ENCODE results near the gene TTF1. TPM values are rescaled to one million over a fixed set of nuclear protein-coding genes. Genes with fewer than 3 reads are reported as not detected.
A peak's percentile ranks its signal among the peaks of the same experiment; 100 is the strongest.

Gene TTF1
- total RNA-seq, 1 donor from 2014 or later = 28.6 TPM

GRCh38 chr9:132424857-132425674, 18.4 kb upstream of the TTF1 start:
- H3K4me1 Mint-ChIP-seq = peaks cover 64% of the 10 kb centered on the region
- no peaks in the 10 kb centered on the region for H3K79me2 ChIP-seq (ENCODE audit: low read depth)
- H3K4me1 ChIP-seq = peaks cover 52% of the 10 kb centered on the region
- no peak overlapping the region for H2AFZ ChIP-seq (replicated peaks)
- TF ChIP-seq EZH2 (IDR thresholded peaks at IDR 0.05) (no peak), EZH2phosphoT487 (IDR thresholded peaks at IDR 0.05) (peak; percentile 100), CTCF (IDR thresholded peaks at IDR 0.05) (no peak)
- H3K9ac ChIP-seq = no peak overlapping the region
- peak overlapping the region; percentile 90 for H3K27ac Mint-ChIP-seq
- H3K9me3 ChIP-seq (ENCODE audit: low read depth) = no peaks in the 10 kb centered on the region
- H3F3A ChIP-seq (ENCODE audit: low read depth) = peaks cover 41% of the 10 kb centered on the region
- H3K36me3 Mint-ChIP-seq = no peaks in the 10 kb centered on the region
- peaks cover 72% of the 10 kb centered on the region for H3K27me3 ChIP-seq
- DNase-seq (ENCODE audit: low spot score) = peak; percentile 96
- H3K4me3 ChIP-seq = peak overlapping the region; percentile 34
- H3K27ac ChIP-seq = peak overlapping the region; percentile 80
- peak overlapping the region; percentile 55 for H3K4me3 Mint-ChIP-seq
- H3K27me3 Mint-ChIP-seq (ENCODE audit: insufficient read depth, low read depth) = peaks cover 16% of the 10 kb centered on the region
- no peaks in the 10 kb centered on the region for H3K36me3 ChIP-seq
- no peaks in the 10 kb centered on the region for H3K9me3 Mint-ChIP-seq
- peaks cover 3% of the 10 kb centered on the region for H4K20me1 ChIP-seq (ENCODE audit: low read depth)
- peak overlapping the region; percentile 77 for H3K4me2 ChIP-seq

GRCh38 chr9:132423503-132423902, 16.9 kb upstream of the TTF1 start:
- no peak for DNase-seq (ENCODE audit: low spot score)
- Histone ChIP-seq H3F3A (ENCODE audit: low read depth) (peaks cover 48% of the 10 kb centered on the region), H3K9me3 (ENCODE audit: low read depth) (no peaks in the 10 kb centered on the region), H3K4me2 (no peak overlapping the region), H3K79me2 (ENCODE audit: low read depth) (no peaks in the 10 kb centered on the region), H3K27ac (no peak overlapping the region), H4K20me1 (ENCODE audit: low read depth) (peaks cover 3% of the 10 kb centered on the region), H3K36me3 (no peaks in the 10 kb centered on the region), H3K4me3 (no peak overlapping the region), H3K4me1 (peaks cover 60% of the 10 kb centered on the region), H3K9ac (no peak overlapping the region), H3K27me3 (peaks cover 67% of the 10 kb centered on the region), H2AFZ (replicated peaks) (no peak overlapping the region)
- no peaks in the 10 kb centered on the region for H3K36me3 Mint-ChIP-seq
- H3K27ac Mint-ChIP-seq = peak overlapping the region; percentile 63
- no peaks in the 10 kb centered on the region for H3K9me3 Mint-ChIP-seq
- H3K4me1 Mint-ChIP-seq = peaks cover 72% of the 10 kb centered on the region
- TF ChIP-seq EZH2phosphoT487 (IDR thresholded peaks at IDR 0.05) (no peak), CTCF (IDR thresholded peaks at IDR 0.05) (no peak), EZH2 (IDR thresholded peaks at IDR 0.05) (no peak)
- H3K4me3 Mint-ChIP-seq = no peak overlapping the region
- H3K27me3 Mint-ChIP-seq (ENCODE audit: insufficient read depth, low read depth) = peaks cover 21% of the 10 kb centered on the region

GRCh38 chr9:132422574-132422973, 15.9 kb upstream of the TTF1 start:
- Histone ChIP-seq H3K9me3 (ENCODE audit: low read depth) (no peaks in the 10 kb centered on the region), H3K79me2 (ENCODE audit: low read depth) (no peaks in the 10 kb centered on the region), H3K27me3 (peaks cover 61% of the 10 kb centered on the region), H3K27ac (no peak overlapping the region), H3K9ac (no peak overlapping the region), H3K4me2 (no peak overlapping the region), H3K36me3 (no peaks in the 10 kb centered on the region), H2AFZ (replicated peaks) (no peak overlapping the region), H3K4me3 (no peak overlapping the region), H3F3A (ENCODE audit: low read depth) (peaks cover 57% of the 10 kb centered on the region), H3K4me1 (peaks cover 64% of the 10 kb centered on the region), H4K20me1 (ENCODE audit: low read depth) (peaks cover 3% of the 10 kb centered on the region)
- TF ChIP-seq CTCF (IDR thresholded peaks at IDR 0.05) (no peak), EZH2phosphoT487 (IDR thresholded peaks at IDR 0.05) (no peak), EZH2 (IDR thresholded peaks at IDR 0.05) (no peak)
- peak overlapping the region; percentile 46 for H3K27ac Mint-ChIP-seq
- H3K4me3 Mint-ChIP-seq = no peak overlapping the region
- no peaks in the 10 kb centered on the region for H3K36me3 Mint-ChIP-seq
- no peaks in the 10 kb centered on the region for H3K9me3 Mint-ChIP-seq
- H3K4me1 Mint-ChIP-seq = peaks cover 79% of the 10 kb centered on the region
- H3K27me3 Mint-ChIP-seq (ENCODE audit: insufficient read depth, low read depth) = peaks cover 24% of the 10 kb centered on the region
- DNase-seq (ENCODE audit: low spot score) = no peak

All from neural progenitor cell (in vitro differentiated cells).